Measurements from ENCODE around the gene SAMMSON.

- TF ChIP-seq, protein P1, sequence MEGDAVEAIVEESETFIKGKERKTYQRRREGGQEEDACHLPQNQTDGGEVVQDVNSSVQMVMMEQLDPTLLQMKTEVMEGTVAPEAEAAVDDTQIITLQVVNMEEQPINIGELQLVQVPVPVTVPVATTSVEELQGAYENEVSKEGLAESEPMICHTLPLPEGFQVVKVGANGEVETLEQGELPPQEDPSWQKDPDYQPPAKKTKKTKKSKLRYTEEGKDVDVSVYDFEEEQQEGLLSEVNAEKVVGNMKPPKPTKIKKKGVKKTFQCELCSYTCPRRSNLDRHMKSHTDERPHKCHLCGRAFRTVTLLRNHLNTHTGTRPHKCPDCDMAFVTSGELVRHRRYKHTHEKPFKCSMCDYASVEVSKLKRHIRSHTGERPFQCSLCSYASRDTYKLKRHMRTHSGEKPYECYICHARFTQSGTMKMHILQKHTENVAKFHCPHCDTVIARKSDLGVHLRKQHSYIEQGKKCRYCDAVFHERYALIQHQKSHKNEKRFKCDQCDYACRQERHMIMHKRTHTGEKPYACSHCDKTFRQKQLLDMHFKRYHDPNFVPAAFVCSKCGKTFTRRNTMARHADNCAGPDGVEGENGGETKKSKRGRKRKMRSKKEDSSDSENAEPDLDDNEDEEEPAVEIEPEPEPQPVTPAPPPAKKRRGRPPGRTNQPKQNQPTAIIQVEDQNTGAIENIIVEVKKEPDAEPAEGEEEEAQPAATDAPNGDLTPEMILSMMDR (IDR thresholded peaks at IDR 0.05), result no peak
- TF ChIP-seq POLR2A (IDR thresholded peaks at IDR 0.05), result no peak
Measured at GRCh38 chr3:70111411-70111810, 111.9 kb downstream of the SAMMSON start.
